ENCODE results near the gene C16orf96.

- TF ChIP-seq CTCF (IDR thresholded peaks at IDR 0.05; ENCODE audit: low read depth, low read length), result no peak
- no peak for TF ChIP-seq EZH2phosphoT487 (IDR thresholded peaks at IDR 0.05; ENCODE audit: low read depth)
These were observed 31.1 kb upstream of the C16orf96 start for GRCh38 chr16:4525069-4525468.
